WI38 (cell line): ENCODE data around the gene PEX1.
A peak's percentile ranks its signal among the peaks of the same experiment; 100 is the strongest.
"Not testable (repeated sequence)": the region's sequence is repeated elsewhere in the genome, so short reads cannot be mapped to it uniquely, and the experiment has no call there.

ENCODE experiments used
- H3K4me3 ChIP-seq: 2 replicates; pipeline ENCODE4 v1.5.1; 2011; ENCODE audit warnings: low read depth, mild to moderate bottlenecking, control low read depth, low read length
- TF ChIP-seq, protein P1 (sequence below): IDR thresholded peaks from 2 replicates; pipeline ENCODE4 v1.5.1; 2012; ENCODE audit warnings: low read depth, mild to moderate bottlenecking, control low read depth, low read length

Gene PEX1

DNA sequence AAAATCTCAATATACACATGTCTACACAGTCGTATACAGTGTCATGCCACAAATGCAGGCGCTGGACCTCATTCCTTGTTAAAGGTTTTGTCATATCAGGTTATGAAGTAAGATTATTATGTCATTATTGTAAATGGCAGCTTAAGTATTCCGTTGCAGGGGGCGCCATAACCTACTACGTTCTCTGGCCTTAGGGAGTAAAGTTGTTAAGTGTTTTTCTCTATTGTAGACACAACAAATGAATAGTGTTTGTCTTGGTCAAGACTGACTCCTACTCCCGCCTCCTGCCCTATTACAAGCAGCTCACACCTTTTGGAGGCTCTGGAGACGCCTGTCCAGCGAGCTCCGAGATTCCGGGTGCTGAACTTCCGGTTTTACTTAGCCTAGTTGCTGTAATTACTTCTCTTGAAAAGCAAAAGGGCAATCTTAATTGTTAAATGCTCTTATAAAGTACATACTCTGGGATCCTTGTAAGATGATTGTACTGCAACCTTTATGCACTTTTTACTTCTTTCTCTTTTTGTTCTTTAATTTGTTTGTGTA is 80.0 kb downstream of the PEX1 start:
- peak overlapping the region; percentile 95 for H3K4me3 ChIP-seq
- TF ChIP-seq, protein P1, sequence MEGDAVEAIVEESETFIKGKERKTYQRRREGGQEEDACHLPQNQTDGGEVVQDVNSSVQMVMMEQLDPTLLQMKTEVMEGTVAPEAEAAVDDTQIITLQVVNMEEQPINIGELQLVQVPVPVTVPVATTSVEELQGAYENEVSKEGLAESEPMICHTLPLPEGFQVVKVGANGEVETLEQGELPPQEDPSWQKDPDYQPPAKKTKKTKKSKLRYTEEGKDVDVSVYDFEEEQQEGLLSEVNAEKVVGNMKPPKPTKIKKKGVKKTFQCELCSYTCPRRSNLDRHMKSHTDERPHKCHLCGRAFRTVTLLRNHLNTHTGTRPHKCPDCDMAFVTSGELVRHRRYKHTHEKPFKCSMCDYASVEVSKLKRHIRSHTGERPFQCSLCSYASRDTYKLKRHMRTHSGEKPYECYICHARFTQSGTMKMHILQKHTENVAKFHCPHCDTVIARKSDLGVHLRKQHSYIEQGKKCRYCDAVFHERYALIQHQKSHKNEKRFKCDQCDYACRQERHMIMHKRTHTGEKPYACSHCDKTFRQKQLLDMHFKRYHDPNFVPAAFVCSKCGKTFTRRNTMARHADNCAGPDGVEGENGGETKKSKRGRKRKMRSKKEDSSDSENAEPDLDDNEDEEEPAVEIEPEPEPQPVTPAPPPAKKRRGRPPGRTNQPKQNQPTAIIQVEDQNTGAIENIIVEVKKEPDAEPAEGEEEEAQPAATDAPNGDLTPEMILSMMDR: 0 out of 2 replicates have a peak, but pooled peaks have one; percentile 17

DNA sequence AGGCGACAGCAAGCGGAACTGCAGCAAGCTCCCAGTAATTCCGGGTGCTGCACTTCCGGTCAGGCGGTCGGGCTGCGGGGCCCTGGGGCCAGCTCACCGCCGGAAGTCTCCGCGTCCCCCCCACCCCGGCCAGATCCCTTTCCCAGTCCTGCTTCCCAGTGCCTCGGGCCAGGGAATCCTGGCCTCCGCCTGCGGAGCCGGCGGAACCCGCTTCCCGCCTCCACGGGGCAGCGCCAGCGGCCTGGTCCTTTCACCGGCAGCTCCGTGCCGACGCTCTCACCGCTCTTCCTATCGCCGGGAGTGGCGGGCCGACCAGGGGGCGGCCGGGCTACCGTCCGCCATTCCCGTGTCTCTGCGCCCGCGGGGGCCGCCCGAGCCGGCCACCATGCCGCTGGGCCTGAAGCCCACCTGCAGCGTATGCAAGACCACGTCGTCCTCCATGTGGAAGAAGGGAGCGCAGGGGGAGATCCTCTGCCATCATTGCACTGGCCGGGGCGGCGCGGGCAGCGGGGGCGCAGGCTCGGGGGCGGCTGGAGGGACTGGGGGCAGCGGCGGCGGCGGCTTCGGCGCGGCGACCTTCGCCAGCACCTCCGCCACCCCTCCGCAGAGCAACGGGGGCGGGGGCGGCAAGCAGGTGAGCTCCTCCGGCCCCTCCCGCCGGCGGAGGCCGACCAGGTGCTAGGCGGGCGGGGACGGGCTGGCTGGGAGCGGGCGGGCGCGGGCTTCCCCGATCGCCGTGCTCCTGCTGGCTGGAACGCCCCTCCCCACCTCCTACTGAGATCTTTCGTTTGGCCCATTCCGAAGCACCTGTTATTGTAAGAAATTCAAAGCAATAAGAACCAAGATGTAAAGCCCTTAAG is 80.7 kb downstream of the PEX1 start, which contains the start of gene GATAD1:
GATAD1 (plus strand) TSS at position 138 of the 860 bp plus-strand sequence; CDS start at position 386, 248 bp downstream.
- H3K4me3 ChIP-seq: peak within 1 kb of the TSS; percentile 95
- TF ChIP-seq, protein P1: peak; percentile 89; the same call in 1 of the 2 replicates

DNA sequence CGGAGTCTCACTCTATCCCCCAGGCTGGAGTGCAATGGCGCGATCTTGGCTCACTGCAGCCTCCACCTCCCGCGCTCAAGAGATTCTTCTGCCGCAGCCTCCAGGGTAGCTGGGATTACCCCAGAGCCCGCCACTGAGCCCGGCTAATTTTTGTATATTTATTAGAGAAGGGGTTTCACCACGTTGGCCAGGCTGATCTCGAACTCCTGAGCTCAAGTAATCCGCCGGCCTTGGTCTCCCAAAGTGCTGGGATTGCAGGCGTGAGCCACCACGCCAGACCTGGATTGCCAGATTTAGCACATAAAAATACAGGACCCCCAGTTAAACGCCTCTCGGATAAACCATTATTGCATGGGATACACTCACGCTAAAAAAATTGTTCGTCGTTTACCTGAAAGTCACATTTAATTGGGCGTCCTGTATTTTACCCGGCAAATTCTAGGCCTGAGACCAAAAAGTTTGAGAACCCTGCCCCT is 81.4 kb downstream of the PEX1 start:
- H3K4me3 ChIP-seq: peak overlapping the region; percentile 95
- TF ChIP-seq, protein P1: no peak; the same call in 1 of the 2 replicates

DNA sequence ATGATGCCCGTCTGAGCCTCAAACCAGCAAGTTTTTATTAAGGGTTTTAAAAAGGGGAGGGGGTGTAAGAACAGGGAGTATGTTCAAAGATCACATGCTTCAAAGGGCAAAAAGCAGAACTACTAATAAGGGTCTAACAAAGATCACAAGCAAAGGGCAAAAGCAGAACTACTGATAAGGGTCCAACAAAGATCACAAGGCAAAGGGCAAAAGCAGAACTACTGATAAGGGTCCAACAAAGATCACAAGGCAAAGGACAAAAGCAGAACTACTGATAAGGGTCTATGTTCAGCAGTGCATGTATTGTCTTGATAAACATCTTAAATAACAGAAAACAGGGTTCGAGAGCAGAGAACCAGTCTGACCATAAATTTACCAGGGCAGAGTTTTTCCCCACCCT is 85.6 kb downstream of the PEX1 start:
- H3K4me3 ChIP-seq: not testable (repeated sequence)

DNA sequence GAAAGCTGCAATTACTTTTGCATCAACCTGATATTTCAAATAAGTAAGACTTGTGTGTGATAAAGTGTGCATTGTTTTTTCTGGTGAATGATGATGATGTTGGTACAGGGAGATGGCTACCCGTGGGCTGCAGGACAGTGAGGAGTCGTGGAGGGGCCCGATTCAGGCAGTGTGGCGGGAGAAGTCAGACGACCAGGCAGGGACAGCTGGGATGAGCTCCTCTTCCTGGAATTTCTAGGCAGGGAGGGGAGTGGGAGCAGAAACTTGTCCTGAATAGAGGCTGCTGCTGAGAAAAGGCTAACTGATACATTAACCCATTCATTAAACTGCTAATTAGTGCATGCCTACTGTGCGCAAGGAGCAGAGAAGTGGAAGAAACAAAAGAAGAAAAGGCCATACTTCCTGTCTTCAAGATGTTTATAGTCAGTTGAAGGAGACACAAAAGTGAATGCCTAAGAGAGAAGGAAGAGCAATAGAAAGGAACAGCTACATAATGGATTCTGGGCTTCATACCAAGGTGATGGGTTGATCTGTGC is 90.3 kb downstream of the PEX1 start:
- H3K4me3 ChIP-seq: no peak overlapping the region
- TF ChIP-seq, protein P1: no peak
